K562 (cell line): Measurements from ENCODE around the gene TERT. TPM values are rescaled to one million over a fixed set of nuclear protein-coding genes. Genes with fewer than 3 reads are reported as not detected.

ENCODE experiments used
- ATAC-seq: fragments of 200-7000 bp; cut with Tn5 transposase; 3 replicates; pipeline ENCODE4 v1.9.1; 2020; ENCODE audit warnings: moderate library complexity
- BruUV-seq: library from RNA; stranded (reverse); fragments of 400-500 nt; replicated peaks from 2 replicates; lab custom pipeline; 2021; lab: Mats Ljungman, UMichigan
- CTCF ChIA-PET: fragments of 300-600 bp; formaldehyde crosslinking; extraction: SDS; loops from one replicate; lab custom pipeline; 2021; ENCODE audit warnings: low intra/inter-chr PET ratio; lab: Yijun Ruan, JAX
- POLR2A ChIA-PET: fragments of 300-600, 350-650 bp; sonication (Branson Sonifier 250); formaldehyde crosslinking; extraction: SDS; loops from one replicate; lab custom pipeline; 2021; ENCODE audit warnings: antibody characterized with exemption, inconsistent platforms; lab: Yijun Ruan, JAX
- DNase-seq, 4 experiments: peaks; one replicate each; pipeline versions ENCODE4 v3.0.0 to v3.0.0-alpha.2; 2011 to 2018; ENCODE audit warnings: low spot score in 3 of 4, mixed read lengths in 3 of 4; ENCODE audit errors: extremely low read depth in 1 of 4
- FAIRE-seq: peaks from 2 replicates; lab custom pipeline; 2011; peaks lifted over from hg19 to GRCh38; lab: Jason Lieb, UNC
- H2AFZ ChIP-seq: 2 replicates; pipeline ENCODE4 v1.6.0; 2011; ENCODE audit warnings: low read depth, low read length, control low read depth, inconsistent platforms
- H3K27ac ChIP-seq: fragments of 200-600 bp; 3 replicates; pipeline ENCODE4 v1.8.0; 2011; ENCODE audit warnings: low read depth, mild to moderate bottlenecking, control low read depth, inconsistent platforms, low read length, moderate library complexity, mixed read lengths; ENCODE audit errors: extremely low read depth
- H3K27me3 ChIP-seq, 2 experiments: fragments of 300-600 bp in 1 of 2; 2 replicates in 1 of 2; 3 replicates in 1 of 2; pipeline versions ENCODE4 v1.6.0 to v1.8.0; 2011; ENCODE audit warnings: inconsistent platforms in 2 of 2, low read length in 2 of 2, mild to moderate bottlenecking in 1 of 2, mixed read lengths in 1 of 2, moderate library complexity in 1 of 2; ENCODE audit not compliant: control insufficient read depth in 2 of 2, insufficient read depth in 2 of 2
- H3K36me3 ChIP-seq: fragments of 300-600 bp; 3 replicates; pipeline ENCODE4 v1.8.0; 2011; ENCODE audit warnings: mild to moderate bottlenecking, low read length, inconsistent platforms; ENCODE audit not compliant: control insufficient read depth, insufficient read depth
- H3K4me1 ChIP-seq, 2 experiments: fragments of 200-600 bp in 1 of 2; replicated peaks in 1 of 2; 2 replicates in 1 of 2; 3 replicates in 1 of 2; pipeline versions ENCODE4 v1.5.1 to v1.8.0; 2011; ENCODE audit warnings: inconsistent platforms in 2 of 2, low read length in 2 of 2, mild to moderate bottlenecking in 1 of 2, mixed read lengths in 1 of 2, moderate library complexity in 1 of 2; ENCODE audit not compliant: control insufficient read depth in 2 of 2, insufficient read depth in 2 of 2
- H3K4me2 ChIP-seq: 2 replicates; pipeline ENCODE4 v1.6.1; 2011; ENCODE audit warnings: low read length, control low read depth, inconsistent platforms, mixed read lengths; ENCODE audit not compliant: insufficient read depth
- H3K4me3 ChIP-seq: fragments of 200-600 bp; sonication (generic), shearing (Covaris generic); 2 replicates; pipeline ENCODE4 v1.5.1; 2016; ENCODE audit warnings: control low read depth, inconsistent platforms
- H3K79me2 ChIP-seq: fragments of 200-600 bp; 3 replicates; pipeline ENCODE4 v1.8.0; 2011; ENCODE audit warnings: low read length, inconsistent platforms; ENCODE audit not compliant: control insufficient read depth, insufficient read depth
- H3K9ac ChIP-seq, 2 experiments: 2 replicates each; pipeline versions ENCODE4 v1.6.0 to v1.6.1; 2011; ENCODE audit warnings: low read depth in 2 of 2, low read length in 2 of 2, control low read depth in 1 of 2, inconsistent platforms in 1 of 2, mild to moderate bottlenecking in 1 of 2, mixed read lengths in 1 of 2; ENCODE audit not compliant: insufficient read depth in 1 of 2
- H3K9me1 ChIP-seq: one replicate; pipeline ENCODE4 v1.6.0; 2011; ENCODE audit warnings: inconsistent platforms, mild to moderate bottlenecking, low read length, moderate library complexity; ENCODE audit not compliant: control insufficient read depth, insufficient read depth
- H3K9me3 ChIP-seq: replicated peaks from 2 replicates; pipeline ENCODE4 v1.5.1; 2011; ENCODE audit warnings: low read depth, low read length, inconsistent platforms; ENCODE audit not compliant: control insufficient read depth, insufficient read depth
- H4K20me1 ChIP-seq: replicated peaks from 2 replicates; pipeline ENCODE4 v1.6.1; 2011; ENCODE audit warnings: low read length, inconsistent platforms, mixed read lengths; ENCODE audit not compliant: control insufficient read depth, insufficient read depth
- CGGBP1 ChIP-seq: fragments of 250-450 bp; sonication (Bioruptor Pico); IDR thresholded peaks from 2 replicates; pipeline ENCODE4 v1.9.0; 2021; ENCODE audit warnings: mild to moderate bottlenecking
- CHCHD3 ChIP-seq: fragments of 250-450 bp; sonication (Bioruptor Pico); IDR thresholded peaks from 2 replicates; pipeline ENCODE4 v2.1.2; 2022; ENCODE audit warnings: mild to moderate bottlenecking
- FOSL1 ChIP-seq: fragments of 200-800 bp; sonication (Bioruptor generic); conservative IDR thresholded peaks from 2 replicates; pipeline ENCODE4 v1.6.1; 2016; ENCODE audit warnings: missing genetic modification characterization, missing compliant biosample characterization
- HMBOX1 ChIP-seq: sonication (generic); IDR thresholded peaks from 2 replicates; pipeline ENCODE4 v1.6.1; 2016
- KAT7 ChIP-seq: sonication (generic); formaldehyde crosslinking; IDR thresholded peaks from 2 replicates; pipeline ENCODE4 v1.8.0; 2022; ENCODE audit warnings: missing genetic modification reagents, mild to moderate bottlenecking, borderline replicate concordance
- KDM1A ChIP-seq, 2 experiments: fragments of 450-650 bp; IDR thresholded peaks; 2 replicates each; pipeline ENCODE4 v1.6.1; 2016; ENCODE audit warnings: mild to moderate bottlenecking in 2 of 2
- KLF16 ChIP-seq: IDR thresholded peaks from 2 replicates; pipeline ENCODE4 v1.6.1; 2016; ENCODE audit warnings: antibody characterized with exemption
- MTA3 ChIP-seq: fragments of 450-650 bp; formaldehyde crosslinking; IDR thresholded peaks from 2 replicates; pipeline ENCODE4 v1.6.1; 2017; ENCODE audit warnings: mild to moderate bottlenecking, borderline replicate concordance
- POLR2B ChIP-seq: fragments of 450-650 bp; IDR thresholded peaks from 2 replicates; pipeline ENCODE4 v1.6.1; 2018; ENCODE audit warnings: low read depth; ENCODE audit not compliant: partially characterized antibody
- RFX1 ChIP-seq: fragments of 450-650 bp; IDR thresholded peaks from 2 replicates; pipeline ENCODE4 v1.6.1; 2016; ENCODE audit warnings: mild to moderate bottlenecking, moderate library complexity
- RHOXF2B ChIP-seq: fragments of 250-450 bp; sonication (Bioruptor Pico); conservative IDR thresholded peaks from 2 replicates; pipeline ENCODE4 v1.5.1; 2021
- SP2 ChIP-seq: IDR thresholded peaks from 2 replicates; pipeline ENCODE4 v1.6.1; 2011; ENCODE audit warnings: mild to moderate bottlenecking, low read depth, low read length, moderate library complexity; ENCODE audit not compliant: poor library complexity, severe bottlenecking; ENCODE audit errors: extremely low read depth
- TARDBP ChIP-seq: fragments of 450-650 bp; IDR thresholded peaks from 2 replicates; pipeline ENCODE4 v1.6.1; 2016
- TRIM28 ChIP-seq: fragments of 450-650 bp; IDR thresholded peaks from 2 replicates; pipeline ENCODE4 v1.6.1; 2017
- ZKSCAN1 ChIP-seq: fragments of 150-350 bp; IDR thresholded peaks from 2 replicates; pipeline ENCODE4 v1.6.1; 2016; ENCODE audit warnings: low read depth, low read length
- ZNF212 ChIP-seq: fragments of 450-650 bp; formaldehyde crosslinking; IDR thresholded peaks from 2 replicates; pipeline ENCODE4 v1.4.0; 2020; ENCODE audit warnings: mild to moderate bottlenecking
- ZNF354B ChIP-seq: fragments of 250-450 bp; sonication (Bioruptor Pico); IDR thresholded peaks from 2 replicates; pipeline ENCODE4 v1.4.0; 2020
- ZNF699 ChIP-seq: fragments of 250-450 bp; sonication (Bioruptor Pico); IDR thresholded peaks from 2 replicates; pipeline ENCODE4 v1.8.0; 2021; ENCODE audit warnings: mild to moderate bottlenecking, moderate library complexity; ENCODE audit not compliant: insufficient replicate concordance
- WGBS: fragments of 100-300 bp; shearing (Covaris generic); methylation state at CpG from one replicate; pipeline ENCODE4 v1.1.6; 2016; ENCODE audit warnings: low coverage, mixed read lengths; ENCODE audit not compliant: insufficient coverage; ENCODE audit errors: missing lambda C conversion rate; 5-methylcytosine and 5-hydroxymethylcytosine counted together
- in situ Hi-C: fragments of 300-500 bp; cut with MboI; formaldehyde crosslinking; loops from 4 replicates; pipeline ENCODE4 v1.15.0; 2018; ENCODE audit warnings: inconsistent platforms, mixed read lengths
- intact Hi-C: fragments of 100-400 bp; cut with micrococcal nuclease; formaldehyde crosslinking; loops from 2 replicates; pipeline ENCODE4 v1.14.2; 2022
- polyA plus RNA-seq, 8 experiments: library from polyadenylated mRNA; depleted of rRNA in 4 of 8; stranded (reverse) in 5 of 8; unstranded in 3 of 8; fragments of >200 nt; fragmentation: Nextera tagmentation in 2 of 8; fragmentation: Illumina TruSeq in 1 of 8; extraction: Ambion mirVana in 2 of 8; extraction: Trizol in 1 of 8; gene quantifications; 2 replicates each; pipeline versions ENCODE4 v1.2.1 to v1.2.3, GENCODE V29; 2011 to 2014; ENCODE audit warnings: inconsistent platforms in 1 of 8, missing spikeins in 1 of 8
- total RNA-seq, 7 experiments: library from RNA; depleted of rRNA in 6 of 7; stranded (reverse); fragments of >200 nt in 6 of 7; fragmentation: Illumina TruSeq in 2 of 7; extraction: Trizol in 2 of 7; gene quantifications; 2 replicates each; pipeline versions ENCODE4 v1.2.1 to v1.2.3, GENCODE V29; 2011 to 2021; ENCODE audit warnings: low replicate concordance in 1 of 7

Gene TERT
- total and polyA plus RNA-seq, 9 of the 15 experiments (the other 6 are each of a cell fraction or from before 2014, with no cell fraction given), result 0.08 to 4.5 (median 0.98) TPM; not detected in 1

GRCh38 chr5:1241509-1242080, 53.3 kb downstream of the TERT start (continued):
- TF ChIP-seq KAT7, result no peak
- TF ChIP-seq FOSL1 (tag), result no peak
- TF ChIP-seq RFX1, result no peak
- TF ChIP-seq RHOXF2B (CRISPR knock-in tag), result no peak
- no peak for TF ChIP-seq ZKSCAN1
- TF ChIP-seq ZNF699, result no peak
- no peak for TF ChIP-seq CGGBP1
- TF ChIP-seq MTA3, result no peak

- ATAC-seq, result no peak
- no peak for DNase-seq
- peaks cover 8 to 36% of the 10 kb centered on the region in 2 experiments; a peak in 4 of 5 replicates for H3K4me1 ChIP-seq
- no peak for TF ChIP-seq HMBOX1
- TF ChIP-seq TARDBP, result no peak
- no peak for TF ChIP-seq KDM1A (IDR thresholded peaks at IDR 0.05)
- no peak for TF ChIP-seq ZNF212
- no peak for TF ChIP-seq SP2
- no peak for TF ChIP-seq POLR2B
- no peak for TF ChIP-seq ZNF354B (CRISPR knock-in tag)
- TF ChIP-seq TRIM28, result no peak
- TF ChIP-seq CHCHD3 (CRISPR knock-in tag), result no peak
- no peak for TF ChIP-seq KLF16
- TF ChIP-seq, all 486 proteins: peak for 0
- no peak overlapping the region for H3K4me2 ChIP-seq
- BruUV-seq, result no TSS peak
- 0 out of 2 replicates have a peak, but pooled peaks cover 2% of the 10 kb centered on the region for H3K9me3 ChIP-seq
- H3K27me3 ChIP-seq, result peaks cover 35 to 66% of the 10 kb centered on the region in 2 experiments; a peak in 4 of 5 replicates
- intact Hi-C loops (no loop called here), in situ Hi-C loops (no loop called here)
- no peak overlapping the region for H3K9ac ChIP-seq
- POLR2A ChIA-PET, result interaction anchor here (0.6 kb wide), 1 partner anchor 67 kb away, joined by 3 read pairs; no protein-coding TSS in a partner anchor
- no peaks in the 10 kb centered on the region for H3K36me3 ChIP-seq
- no peaks in the 10 kb centered on the region for H3K79me2 ChIP-seq
- 18% methylated on average over 29 of the region's 29 CpGs for WGBS
- H3K9me1 ChIP-seq, result no peaks in the 10 kb centered on the region
- CTCF ChIA-PET, result interaction anchor here (0.5 kb wide), 1 partner anchor 74 kb away, joined by 3 read pairs; no protein-coding TSS in a partner anchor
- peaks cover 32% of the 10 kb centered on the region for H4K20me1 ChIP-seq
- no peak overlapping the region for H3K4me3 ChIP-seq
- H2AFZ ChIP-seq, result no peak overlapping the region
- no peak for FAIRE-seq
- no peak overlapping the region for H3K27ac ChIP-seq
Measured at GRCh38 chr5:1240496-1241260, 54.2 kb downstream of the TERT start.
